Measurements from ENCODE around the gene RAB4A.

Gene RAB4A

DNA sequence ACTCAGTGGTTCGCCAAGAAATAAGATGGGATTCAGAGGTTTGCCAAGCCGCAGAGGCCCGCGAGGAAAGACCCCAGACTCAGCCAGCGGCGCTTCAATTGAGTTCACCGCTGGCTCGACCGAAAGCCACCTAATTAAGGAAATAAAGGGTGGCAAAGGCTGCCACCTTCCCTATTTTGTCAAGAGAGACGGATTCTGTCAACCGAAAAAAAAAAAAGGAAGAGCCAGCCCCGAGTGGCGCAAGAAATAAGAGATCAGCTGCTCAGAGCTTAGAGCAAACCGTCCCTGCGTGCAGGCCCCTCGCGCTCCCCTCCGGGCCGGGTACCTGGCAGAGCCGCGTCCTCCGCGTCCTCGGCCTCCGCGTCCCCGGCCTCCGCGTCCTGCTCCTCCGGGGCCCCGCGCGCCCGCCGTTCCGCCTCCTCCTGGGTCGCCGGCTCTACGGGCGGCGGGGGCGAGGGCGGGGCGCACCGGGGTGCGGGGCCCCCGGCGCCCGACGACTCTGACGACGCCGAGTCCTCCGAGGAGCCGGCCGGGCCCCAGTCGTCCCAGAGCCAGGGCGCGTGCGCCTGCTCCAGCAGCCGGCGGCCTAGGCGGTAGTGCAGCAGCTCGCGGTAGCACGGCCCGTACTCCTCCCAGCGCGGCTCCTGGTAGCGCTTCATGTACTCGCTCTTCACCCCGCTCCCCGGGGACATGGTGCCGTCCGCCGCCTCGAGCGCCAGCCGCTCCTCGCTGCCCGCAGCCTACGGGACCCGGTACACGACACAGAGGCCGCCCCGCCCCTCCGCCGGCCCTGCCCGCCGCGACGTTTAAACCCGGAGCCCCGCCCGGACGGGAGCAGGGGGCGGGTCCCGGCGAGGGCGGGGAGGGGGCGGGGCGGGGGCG, 71.1 kb downstream of the RAB4A start:
- peak; percentile 82 for DNase-seq

- DNase-seq = peak; percentile 65
Measured at GRCh38 chr1:229342656-229343569, 72.0 kb downstream of the RAB4A start, which contains the start of gene CCSAP. Gene CCSAP (minus strand): TSS chr1:229343047. CDS start chr1:229342465, 582 bp downstream.

- no peak for DNase-seq
Measured at GRCh38 chr1:229344139-229344538, 73.2 kb downstream of the RAB4A start.

- no peak for DNase-seq
Measured at GRCh38 chr1:229344937-229345684, 74.2 kb downstream of the RAB4A start.

- no peak for DNase-seq
Measured at GRCh38 chr1:229347528-229347927, 76.6 kb downstream of the RAB4A start.

DNA sequence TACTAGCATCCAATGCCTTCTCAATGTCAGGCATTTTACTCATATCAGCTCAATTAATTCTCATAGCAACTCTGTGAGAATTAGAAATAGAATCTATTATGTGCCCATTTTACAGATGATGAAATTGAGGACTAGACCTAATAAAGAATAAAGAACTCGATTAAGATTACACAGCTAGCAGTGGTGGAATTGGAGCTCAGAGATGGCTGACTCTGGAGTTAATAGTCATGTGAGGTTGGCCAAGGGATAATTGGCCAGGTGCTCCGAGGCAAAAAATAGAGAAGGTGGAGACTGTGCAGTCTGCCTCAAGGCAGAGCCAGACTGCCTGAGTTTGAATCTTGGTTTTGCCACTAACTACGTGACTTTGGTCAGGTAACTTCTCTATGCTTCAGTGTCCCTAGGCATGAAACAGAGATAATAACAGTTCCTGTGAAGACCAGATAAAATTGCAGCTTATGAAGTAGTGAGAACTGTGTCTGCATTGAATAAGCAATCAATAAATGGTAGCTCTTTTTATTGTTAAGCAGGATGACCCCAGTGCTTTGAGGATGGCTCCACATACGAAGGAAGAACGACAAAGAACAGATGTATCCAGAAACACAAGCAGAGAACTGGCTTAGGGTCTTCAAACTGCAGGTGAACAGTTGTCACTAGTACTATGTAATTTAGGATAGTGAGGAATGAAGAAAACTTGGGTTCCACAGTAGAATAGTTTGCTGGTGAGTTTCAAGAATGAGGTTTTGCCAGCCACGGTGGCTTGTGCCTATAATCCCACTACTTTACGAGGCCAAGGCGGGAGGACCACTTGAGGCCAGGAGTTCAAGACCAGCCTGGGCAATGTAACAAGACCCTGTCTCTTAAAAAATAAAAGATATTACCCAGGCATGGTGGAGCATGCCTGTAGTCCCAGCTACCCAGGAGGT, 78.8 kb downstream of the RAB4A start:
- DNase-seq = no peak

GRCh38 chr1:229352975-229353374, 82.1 kb downstream of the RAB4A start:
- DNase-seq = no peak

- DNase-seq = no peak
Measured at GRCh38 chr1:229354226-229354625, 83.3 kb downstream of the RAB4A start.
